ENCODE data around the gene S1PR3.
A peak's percentile ranks its signal among the peaks of the same experiment; 100 is the strongest.

S1PR3 gene

GRCh38 chr9:89006996-89007967 is 16.0 kb downstream of the S1PR3 start:
- Histone ChIP-seq H3K9me3 (no peaks in the 10 kb centered on the region), H3K4me3 (ENCODE audit: low read depth, low read length) (no peak overlapping the region), H3K27me3 (no peaks in the 10 kb centered on the region), H3K4me1 (peaks cover 8% of the 10 kb centered on the region), H3K36me3 (peaks cover 24% of the 10 kb centered on the region)
- no peak for TF ChIP-seq CTCF (IDR thresholded peaks at IDR 0.05; ENCODE audit: low read depth, low read length)
- no peak for DNase-seq

- H3K27me3 ChIP-seq = no peaks in the 10 kb centered on the region
- peaks cover 31% of the 10 kb centered on the region for H3K36me3 ChIP-seq
- no peaks in the 10 kb centered on the region for H3K9me3 ChIP-seq
- no peak for DNase-seq
- TF ChIP-seq CTCF (IDR thresholded peaks at IDR 0.05; ENCODE audit: low read depth, low read length) = no peak
- H3K4me3 ChIP-seq (ENCODE audit: low read depth, low read length) = no peak overlapping the region
- H3K4me1 ChIP-seq = peaks cover 8% of the 10 kb centered on the region
These were observed 16.9 kb downstream of the S1PR3 start for GRCh38 chr9:89008055-89008743.

GRCh38 chr9:89008744-89009545 is 17.7 kb downstream of the S1PR3 start:
- no peak for DNase-seq
- H3K36me3 ChIP-seq = peaks cover 36% of the 10 kb centered on the region
- no peaks in the 10 kb centered on the region for H3K9me3 ChIP-seq
- TF ChIP-seq CTCF (IDR thresholded peaks at IDR 0.05; ENCODE audit: low read depth, low read length) = peak; percentile 24; the same call in 1 of the 2 replicates
- H3K27me3 ChIP-seq = no peaks in the 10 kb centered on the region
- H3K4me3 ChIP-seq (ENCODE audit: low read depth, low read length) = no peak overlapping the region
- H3K4me1 ChIP-seq = peaks cover 8% of the 10 kb centered on the region

GRCh38 chr9:89009546-89009840 is 18.2 kb downstream of the S1PR3 start:
- H3K36me3 ChIP-seq = peaks cover 36% of the 10 kb centered on the region
- DNase-seq = no peak
- H3K4me1 ChIP-seq = peaks cover 8% of the 10 kb centered on the region
- H3K27me3 ChIP-seq = no peaks in the 10 kb centered on the region
- no peak for TF ChIP-seq CTCF (IDR thresholded peaks at IDR 0.05; ENCODE audit: low read depth, low read length)
- no peaks in the 10 kb centered on the region for H3K9me3 ChIP-seq
- H3K4me3 ChIP-seq (ENCODE audit: low read depth, low read length) = no peak overlapping the region

GRCh38 chr9:89010056-89010455 is 18.8 kb downstream of the S1PR3 start:
- H3K27me3 ChIP-seq = no peaks in the 10 kb centered on the region
- no peaks in the 10 kb centered on the region for H3K9me3 ChIP-seq
- H3K36me3 ChIP-seq = peaks cover 41% of the 10 kb centered on the region
- H3K4me1 ChIP-seq = peaks cover 8% of the 10 kb centered on the region
- DNase-seq = no peak
- H3K4me3 ChIP-seq (ENCODE audit: low read depth, low read length) = no peak overlapping the region
- TF ChIP-seq CTCF (IDR thresholded peaks at IDR 0.05; ENCODE audit: low read depth, low read length) = no peak

Measured in BE2C (cell line).